HEK293 (cell line): ENCODE data around the gene KIF4A.
"Not testable (repeated sequence)": the region's sequence is repeated elsewhere in the genome, so short reads cannot be mapped to it uniquely, and the experiment has no call there.

Experiments
- CTCF ChIA-PET: fragments of 350-600 bp; formaldehyde crosslinking; extraction: SDS; loops from one replicate; lab custom pipeline; 2021; ENCODE audit warnings: antibody characterized with exemption; lab: Yijun Ruan, JAX
- POLR2A ChIA-PET: fragments of 300-600 bp; formaldehyde crosslinking; extraction: SDS; loops from one replicate; lab custom pipeline; 2020; ENCODE audit warnings: antibody characterized with exemption, inconsistent platforms; lab: Yijun Ruan, JAX
- H3K27ac ChIP-seq: fragments of 200-500 bp; sonication (Bioruptor generic); 2 replicates; pipeline ENCODE4 v1.5.1; 2014; ENCODE audit warnings: low read depth, low read length, control low read depth, inconsistent platforms; ENCODE audit errors: extremely low read depth
- H3K36me3 ChIP-seq, 2 experiments: fragments of 200-500 bp in 1 of 2; sonication (Bioruptor generic) in 1 of 2; 1 replicate in 1 of 2; 2 replicates in 1 of 2; pipeline ENCODE4 v1.5.1; 2014 to 2017; ENCODE audit warnings: inconsistent platforms in 2 of 2, low read length in 2 of 2; ENCODE audit not compliant: control insufficient read depth in 2 of 2, insufficient read depth in 1 of 2
- H3K4me1 ChIP-seq: fragments of 200-500 bp; sonication (Bioruptor generic); 2 replicates; pipeline ENCODE4 v1.5.1; 2014; ENCODE audit warnings: mild to moderate bottlenecking, low read length, inconsistent platforms; ENCODE audit not compliant: control insufficient read depth, insufficient read depth
- H3K4me3 ChIP-seq: 2 replicates; pipeline ENCODE4 v1.5.1; 2011; ENCODE audit warnings: low read depth, mild to moderate bottlenecking, control low read depth, low read length, moderate library complexity
- H3K9me3 ChIP-seq: fragments of 200-500 bp; sonication (Bioruptor generic); 2 replicates; pipeline ENCODE4 v1.5.1; 2014; ENCODE audit warnings: low read depth, low read length, inconsistent platforms; ENCODE audit not compliant: control insufficient read depth, insufficient read depth
- EGR2 ChIP-seq: fragments of 450-650 bp; formaldehyde crosslinking; IDR thresholded peaks from 2 replicates; pipeline ENCODE4 v1.5.1; 2016; ENCODE audit warnings: low read depth, missing biosample characterization, missing genetic modification characterization
- OVOL3 ChIP-seq: fragments of 450-650 bp; formaldehyde crosslinking; IDR thresholded peaks from 2 replicates; pipeline ENCODE4 v1.5.1; 2016; ENCODE audit warnings: missing biosample characterization, missing genetic modification characterization
- SP7 ChIP-seq: fragments of 450-650 bp; formaldehyde crosslinking; IDR thresholded peaks from 2 replicates; pipeline ENCODE4 v1.5.1; 2016; ENCODE audit warnings: missing biosample characterization, missing genetic modification characterization
- ZBTB1 ChIP-seq: fragments of 450-650 bp; formaldehyde crosslinking; IDR thresholded peaks from 2 replicates; pipeline ENCODE4 v1.5.1; 2016; ENCODE audit warnings: missing biosample characterization, missing genetic modification characterization
- ZBTB21 ChIP-seq: fragments of 450-650 bp; formaldehyde crosslinking; IDR thresholded peaks from 2 replicates; pipeline ENCODE4 v1.5.1; 2017; ENCODE audit warnings: missing biosample characterization, missing genetic modification characterization
- ZBTB7A ChIP-seq: fragments of 450-650 bp; formaldehyde crosslinking; IDR thresholded peaks from 2 replicates; pipeline ENCODE4 v1.5.1; 2016; ENCODE audit warnings: low read depth, missing biosample characterization, missing genetic modification characterization
- ZFP41 ChIP-seq: fragments of 450-650 bp; formaldehyde crosslinking; IDR thresholded peaks from 2 replicates; pipeline ENCODE4 v1.5.1; 2016; ENCODE audit warnings: missing biosample characterization, missing genetic modification characterization, borderline replicate concordance
- ZNF324 ChIP-seq: fragments of 450-650 bp; formaldehyde crosslinking; IDR thresholded peaks from 2 replicates; pipeline ENCODE4 v1.5.1; 2016; ENCODE audit warnings: missing biosample characterization, missing genetic modification characterization
- ZNF426 ChIP-seq: fragments of 450-650 bp; formaldehyde crosslinking; IDR thresholded peaks from 2 replicates; pipeline ENCODE4 v1.5.1; 2017; ENCODE audit warnings: missing biosample characterization, missing genetic modification characterization, mild to moderate bottlenecking, inconsistent platforms, moderate library complexity
- ZNF518A ChIP-seq: fragments of 450-650 bp; formaldehyde crosslinking; conservative IDR thresholded peaks from 2 replicates; pipeline ENCODE4 v1.5.1; 2016; ENCODE audit warnings: low read depth, missing biosample characterization, missing genetic modification characterization
- ZNF529 ChIP-seq: fragments of 450-650 bp; formaldehyde crosslinking; IDR thresholded peaks from 2 replicates; pipeline ENCODE4 v1.5.1; 2017; ENCODE audit warnings: missing genetic modification characterization, missing biosample characterization; ENCODE audit not compliant: insufficient replicate concordance
- ZXDB ChIP-seq: fragments of 450-650 bp; formaldehyde crosslinking; IDR thresholded peaks from 2 replicates; pipeline ENCODE4 v1.5.1; 2016; ENCODE audit warnings: missing biosample characterization, missing genetic modification characterization
- TF ChIP-seq, protein P1 (sequence below): fragments of 450-650 bp; formaldehyde crosslinking; IDR thresholded peaks from 2 replicates; pipeline ENCODE4 v1.5.1; 2016; ENCODE audit warnings: missing biosample characterization, missing genetic modification characterization
- TF ChIP-seq, protein P2 (sequence below): fragments of 450-650 bp; formaldehyde crosslinking; IDR thresholded peaks from 2 replicates; pipeline ENCODE4 v1.5.1; 2016; ENCODE audit warnings: missing biosample characterization, missing genetic modification characterization

Gene KIF4A

GRCh38 chrX:70268034-70268433 lies 21.9 kb upstream of the KIF4A start, which contains the start of gene ARR3 (continued):
- TF ChIP-seq, protein P1, sequence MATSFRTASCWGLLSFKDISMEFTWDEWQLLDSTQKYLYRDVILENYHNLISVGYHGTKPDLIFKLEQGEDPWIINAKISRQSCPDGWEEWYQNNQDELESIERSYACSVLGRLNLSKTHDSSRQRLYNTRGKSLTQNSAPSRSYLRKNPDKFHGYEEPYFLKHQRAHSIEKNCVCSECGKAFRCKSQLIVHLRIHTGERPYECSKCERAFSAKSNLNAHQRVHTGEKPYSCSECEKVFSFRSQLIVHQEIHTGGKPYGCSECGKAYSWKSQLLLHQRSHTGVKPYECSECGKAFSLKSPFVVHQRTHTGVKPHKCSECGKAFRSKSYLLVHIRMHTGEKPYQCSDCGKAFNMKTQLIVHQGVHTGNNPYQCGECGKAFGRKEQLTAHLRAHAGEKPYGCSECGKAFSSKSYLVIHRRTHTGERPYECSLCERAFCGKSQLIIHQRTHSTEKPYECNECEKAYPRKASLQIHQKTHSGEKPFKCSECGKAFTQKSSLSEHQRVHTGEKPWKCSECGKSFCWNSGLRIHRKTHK, result no peak
- TF ChIP-seq ZNF426 (tag by site-specific recombination) (no peak), ZNF518A (tag by site-specific recombination) (no peak), ZBTB7A (tag by site-specific recombination) (no peak), ZNF529 (tag by site-specific recombination) (no peak), ZFP41 (no peak), SP7 (no peak)

GRCh38 chrX:70274029-70274428 lies 15.9 kb upstream of the KIF4A start:
- H3K4me3 ChIP-seq, H3K36me3 ChIP-seq, POLR2A ChIA-PET, H3K4me1 ChIP-seq, H3K9me3 ChIP-seq, H3K27ac ChIP-seq: not testable (repeated sequence)
- CTCF ChIA-PET, result interaction anchor here (0.6 to 0.9 kb wide), 5 partner anchors 9 to 305 kb away, joined by 3 to 4 read pairs (median 4); no protein-coding TSS in a partner anchor

DNA sequence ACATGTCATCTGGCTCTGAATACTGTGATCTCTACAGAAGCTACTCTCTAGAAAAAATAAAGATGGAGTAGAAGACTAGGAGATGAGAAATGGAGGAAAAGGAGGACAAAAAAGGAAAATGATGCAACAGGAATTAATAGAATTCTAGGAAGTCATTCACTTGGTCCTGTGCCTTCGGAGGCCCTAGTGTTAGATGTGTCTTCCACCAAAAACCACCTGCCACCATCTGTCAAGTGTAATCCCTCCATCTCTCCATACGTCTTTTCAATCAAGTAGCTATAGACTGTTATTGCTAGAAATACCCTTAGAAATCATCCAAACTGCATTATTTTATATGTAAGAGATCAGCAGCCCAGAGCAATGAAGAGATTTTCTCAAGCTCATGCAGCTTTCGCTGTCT lies 10.8 kb upstream of the KIF4A start:
- Histone ChIP-seq H3K36me3 (peaks cover 0 to 3% of the 10 kb centered on the region in 2 experiments; a peak in 1 of 3 replicates), H3K27ac (no peak overlapping the region), H3K9me3 (no peaks in the 10 kb centered on the region), H3K4me1 (no peaks in the 10 kb centered on the region), H3K4me3 (no peak overlapping the region)
- TF ChIP-seq, protein P2, sequence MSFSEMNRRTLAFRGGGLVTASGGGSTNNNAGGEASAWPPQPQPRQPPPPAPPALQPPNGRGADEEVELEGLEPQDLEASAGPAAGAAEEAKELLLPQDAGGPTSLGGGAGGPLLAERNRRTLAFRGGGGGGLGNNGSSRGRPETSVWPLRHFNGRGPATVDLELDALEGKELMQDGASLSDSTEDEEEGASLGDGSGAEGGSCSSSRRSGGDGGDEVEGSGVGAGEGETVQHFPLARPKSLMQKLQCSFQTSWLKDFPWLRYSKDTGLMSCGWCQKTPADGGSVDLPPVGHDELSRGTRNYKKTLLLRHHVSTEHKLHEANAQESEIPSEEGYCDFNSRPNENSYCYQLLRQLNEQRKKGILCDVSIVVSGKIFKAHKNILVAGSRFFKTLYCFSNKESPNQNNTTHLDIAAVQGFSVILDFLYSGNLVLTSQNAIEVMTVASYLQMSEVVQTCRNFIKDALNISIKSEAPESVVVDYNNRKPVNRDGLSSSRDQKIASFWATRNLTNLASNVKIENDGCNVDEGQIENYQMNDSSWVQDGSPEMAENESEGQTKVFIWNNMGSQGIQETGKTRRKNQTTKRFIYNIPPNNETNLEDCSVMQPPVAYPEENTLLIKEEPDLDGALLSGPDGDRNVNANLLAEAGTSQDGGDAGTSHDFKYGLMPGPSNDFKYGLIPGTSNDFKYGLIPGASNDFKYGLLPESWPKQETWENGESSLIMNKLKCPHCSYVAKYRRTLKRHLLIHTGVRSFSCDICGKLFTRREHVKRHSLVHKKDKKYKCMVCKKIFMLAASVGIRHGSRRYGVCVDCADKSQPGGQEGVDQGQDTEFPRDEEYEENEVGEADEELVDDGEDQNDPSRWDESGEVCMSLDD, result no peak
- TF ChIP-seq OVOL3 (tag by site-specific recombination), result no peak
- no peak for TF ChIP-seq ZBTB1 (tag by site-specific recombination)
- no peak for TF ChIP-seq ZNF324 (tag by site-specific recombination)
- no peak for TF ChIP-seq ZBTB21
- TF ChIP-seq ZXDB (tag by site-specific recombination), result no peak
- no peak for TF ChIP-seq EGR2 (tag by site-specific recombination)
- ChIA-PET POLR2A (interaction anchor here (1.7 kb wide), 1 partner anchor 11 kb away, joined by 6 read pairs; the partner anchor contains the start of genes KIF4A and PDZD11), CTCF (interaction anchor here (0.6 to 1.0 kb wide), 3 partner anchors 82 to 132 kb away, joined by 3 read pairs; no protein-coding TSS in a partner anchor)
